ENCODE data around the gene PCDH19.

PCDH19 gene

GRCh38 chrX:100289066-100289558, 121.0 kb downstream of the PCDH19 start:
- in situ Hi-C loops (cut with MboI; ENCODE audit: low pct_unique_long_range_greater_than_20kb, low sequenced_read_pairs, unreplicated experiment) = no loop called here
- no peak for TF ChIP-seq CTCF (IDR thresholded peaks at IDR 0.05; ENCODE audit: extremely low read depth, insufficient read depth, missing control alignments)
- DNase-seq (ENCODE audit: low spot score) = no peak

- in situ Hi-C loops (cut with MboI; ENCODE audit: low pct_unique_long_range_greater_than_20kb, low sequenced_read_pairs, unreplicated experiment) = no loop called here
- no peak for TF ChIP-seq CTCF (IDR thresholded peaks at IDR 0.05; ENCODE audit: extremely low read depth, insufficient read depth, missing control alignments)
- no peak for DNase-seq (ENCODE audit: low spot score)
Observed at GRCh38 chrX:100277231-100277630, 132.8 kb downstream of the PCDH19 start.

GRCh38 chrX:100274916-100275315, 135.2 kb downstream of the PCDH19 start:
- in situ Hi-C loops (cut with MboI; ENCODE audit: low pct_unique_long_range_greater_than_20kb, low sequenced_read_pairs, unreplicated experiment) = no loop called here
- DNase-seq (ENCODE audit: low spot score) = no peak
- TF ChIP-seq CTCF (IDR thresholded peaks at IDR 0.05; ENCODE audit: extremely low read depth, insufficient read depth, missing control alignments) = no peak

- DNase-seq (ENCODE audit: low spot score) = no peak
- in situ Hi-C loops (cut with MboI; ENCODE audit: low pct_unique_long_range_greater_than_20kb, low sequenced_read_pairs, unreplicated experiment) = no loop called here
- TF ChIP-seq CTCF (IDR thresholded peaks at IDR 0.05; ENCODE audit: extremely low read depth, insufficient read depth, missing control alignments) = no peak
Observed at GRCh38 chrX:100265179-100265578, 144.9 kb downstream of the PCDH19 start.

GRCh38 chrX:100264200-100264599, 145.9 kb downstream of the PCDH19 start:
- peak; percentile 28 for DNase-seq (ENCODE audit: low spot score)
- no peak for TF ChIP-seq CTCF (IDR thresholded peaks at IDR 0.05; ENCODE audit: extremely low read depth, insufficient read depth, missing control alignments)
- in situ Hi-C loops (cut with MboI; ENCODE audit: low pct_unique_long_range_greater_than_20kb, low sequenced_read_pairs, unreplicated experiment) = no loop called here

- no peak for TF ChIP-seq CTCF (IDR thresholded peaks at IDR 0.05; ENCODE audit: extremely low read depth, insufficient read depth, missing control alignments)
- DNase-seq (ENCODE audit: low spot score) = no peak
- in situ Hi-C loops (cut with MboI; ENCODE audit: low pct_unique_long_range_greater_than_20kb, low sequenced_read_pairs, unreplicated experiment) = no loop called here
Observed at GRCh38 chrX:100263650-100264049, 146.4 kb downstream of the PCDH19 start.

Data from GM13977 (cell line).